SH-SY5Y (cell line): ENCODE results near the gene ZFHX2.

ENCODE experiments used
- GATA2 ChIP-seq: IDR thresholded peaks from 2 replicates; pipeline ENCODE4 v1.6.1; 2011; ENCODE audit warnings: mild to moderate bottlenecking, low read depth, low read length
- GATA3 ChIP-seq: IDR thresholded peaks from 2 replicates; pipeline ENCODE4 v1.6.1; 2011; ENCODE audit warnings: low read depth, mild to moderate bottlenecking, low read length, moderate library complexity

GRCh38 chr14:23529016-23529415 lies 22.5 kb downstream of the ZFHX2 start:
- TF ChIP-seq GATA2 (no peak), GATA3 (no peak)
